ENCODE data around the gene LONP2.

Gene LONP2

DNA sequence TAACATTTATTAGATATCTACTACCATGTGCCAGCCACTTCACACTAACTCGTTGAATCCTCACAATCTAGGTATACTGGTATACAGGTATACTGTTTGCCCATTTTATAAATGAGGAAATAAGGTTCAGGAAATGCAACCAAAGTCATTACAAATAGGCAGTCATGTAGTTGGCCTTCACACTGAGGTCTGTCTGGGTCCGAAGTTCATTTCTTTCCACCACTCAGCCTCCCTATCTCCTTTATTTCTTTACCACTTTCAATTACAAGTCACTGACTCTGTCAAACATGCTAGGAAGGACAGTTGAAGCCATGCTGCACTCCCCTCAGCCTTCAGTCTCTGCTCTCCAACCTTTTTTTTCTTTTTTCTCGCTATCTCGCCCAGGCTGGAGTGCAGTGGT lies 161.8 kb downstream of the LONP2 start:
- TF ChIP-seq, protein P1, sequence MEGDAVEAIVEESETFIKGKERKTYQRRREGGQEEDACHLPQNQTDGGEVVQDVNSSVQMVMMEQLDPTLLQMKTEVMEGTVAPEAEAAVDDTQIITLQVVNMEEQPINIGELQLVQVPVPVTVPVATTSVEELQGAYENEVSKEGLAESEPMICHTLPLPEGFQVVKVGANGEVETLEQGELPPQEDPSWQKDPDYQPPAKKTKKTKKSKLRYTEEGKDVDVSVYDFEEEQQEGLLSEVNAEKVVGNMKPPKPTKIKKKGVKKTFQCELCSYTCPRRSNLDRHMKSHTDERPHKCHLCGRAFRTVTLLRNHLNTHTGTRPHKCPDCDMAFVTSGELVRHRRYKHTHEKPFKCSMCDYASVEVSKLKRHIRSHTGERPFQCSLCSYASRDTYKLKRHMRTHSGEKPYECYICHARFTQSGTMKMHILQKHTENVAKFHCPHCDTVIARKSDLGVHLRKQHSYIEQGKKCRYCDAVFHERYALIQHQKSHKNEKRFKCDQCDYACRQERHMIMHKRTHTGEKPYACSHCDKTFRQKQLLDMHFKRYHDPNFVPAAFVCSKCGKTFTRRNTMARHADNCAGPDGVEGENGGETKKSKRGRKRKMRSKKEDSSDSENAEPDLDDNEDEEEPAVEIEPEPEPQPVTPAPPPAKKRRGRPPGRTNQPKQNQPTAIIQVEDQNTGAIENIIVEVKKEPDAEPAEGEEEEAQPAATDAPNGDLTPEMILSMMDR (IDR thresholded peaks at IDR 0.05; ENCODE audit: low read depth, low read length, missing control alignments): no peak
- in situ Hi-C loops (cut with HindIII; ENCODE audit: low sequenced_read_pairs): no loop called here

More for the DNA sequence above, 161.8 kb downstream of the LONP2 start:
- H3K4me3 ChIP-seq (ENCODE audit: low read depth, low read length): no peak overlapping the region
- DNase-seq (ENCODE audit: low read depth): no peak

All from astrocyte of the cerebellum (primary cell).